Activated B cell treated with CpG ODN at 0.5 μM for 24 hours (primary cell): ENCODE data around the gene CCNK. TPM values are rescaled to one million over a fixed set of nuclear protein-coding genes. Genes with fewer than 3 reads are reported as not detected.

Source experiments
- ATAC-seq: fragments of 200-7000 bp; cut with Tn5 transposase; one replicate; pipeline ENCODE4 v1.10.0; 2021; ENCODE audit warnings: low read depth, mild to moderate bottlenecking, moderate library complexity
- CTCF ChIA-PET: fragments of 350-600 bp; sonication (Branson Sonifier 250); formaldehyde crosslinking; loops from one replicate; lab custom pipeline; 2021; ENCODE audit warnings: antibody characterized with exemption; lab: Charles Lee
- POLR2A ChIA-PET: fragments of 350-600 bp; sonication (Branson Sonifier 250); formaldehyde crosslinking; loops from one replicate; lab custom pipeline; 2021; ENCODE audit warnings: antibody characterized with exemption; lab: Charles Lee
- DNase-seq: peaks from one replicate; pipeline ENCODE4 v3.0.0; 2022
- H3K27ac Mint-ChIP-seq: one replicate; pipeline ENCODE4 v1.8.0; 2020; ENCODE audit warnings: mixed read lengths
- H3K27me3 Mint-ChIP-seq: one replicate; pipeline ENCODE4 v1.8.0; 2021; ENCODE audit warnings: mixed read lengths
- H3K36me3 Mint-ChIP-seq: one replicate; pipeline ENCODE4 v1.8.0; 2021; ENCODE audit warnings: low read depth, mixed read lengths
- H3K4me1 Mint-ChIP-seq: one replicate; pipeline ENCODE4 v1.8.0; 2021; ENCODE audit warnings: mixed read lengths
- H3K4me3 Mint-ChIP-seq: one replicate; pipeline ENCODE4 v1.8.0; 2020; ENCODE audit warnings: mild to moderate bottlenecking, mixed read lengths
- H3K9me3 Mint-ChIP-seq: one replicate; pipeline ENCODE4 v1.8.0; 2020; ENCODE audit warnings: mixed read lengths
- intact Hi-C: fragments of 100-400 bp; cut with micrococcal nuclease; formaldehyde crosslinking; loops from one replicate; pipeline ENCODE4 v1.15.1; 2024
- total RNA-seq: library from RNA; stranded (reverse); gene quantifications from 2 replicates; pipeline ENCODE4 v1.2.3, GENCODE V29; 2022
- TF ChIP-seq, protein P1 (sequence below): fragments of 200-600 bp; IDR thresholded peaks from one replicate; pipeline ENCODE4 v1.8.0; 2022; ENCODE audit warnings: antibody characterized with exemption, mild to moderate bottlenecking

Gene CCNK
- total RNA-seq, 1 donor from 2014 or later: 79.2 TPM

DNA sequence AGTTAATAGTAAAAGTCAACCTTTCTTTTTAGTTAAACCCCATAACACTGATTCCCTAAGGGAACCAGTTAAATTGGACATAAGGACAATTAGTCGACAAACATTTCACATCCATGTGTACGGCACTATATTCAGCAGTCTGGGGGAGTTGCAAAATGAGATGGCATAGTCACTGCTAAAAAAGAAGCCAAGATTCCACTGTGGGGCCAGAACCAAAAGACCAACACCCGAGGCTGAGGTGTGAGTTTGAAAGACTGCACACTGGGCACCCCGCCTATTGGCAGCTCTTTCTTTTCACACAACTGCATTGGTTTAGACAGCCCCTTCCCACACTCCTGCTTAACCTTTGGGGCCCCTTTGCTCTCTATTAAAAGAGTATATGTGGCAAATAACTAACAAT, 17.2 kb upstream of the CCNK start:
- Mint-ChIP-seq H3K27ac (no peak overlapping the region), H3K27me3 (no peaks in the 10 kb centered on the region), H3K36me3 (peaks cover 56% of the 10 kb centered on the region), H3K4me3 (no peak overlapping the region), H3K9me3 (no peaks in the 10 kb centered on the region), H3K4me1 (peaks cover 7% of the 10 kb centered on the region)
- TF ChIP-seq, protein P1, sequence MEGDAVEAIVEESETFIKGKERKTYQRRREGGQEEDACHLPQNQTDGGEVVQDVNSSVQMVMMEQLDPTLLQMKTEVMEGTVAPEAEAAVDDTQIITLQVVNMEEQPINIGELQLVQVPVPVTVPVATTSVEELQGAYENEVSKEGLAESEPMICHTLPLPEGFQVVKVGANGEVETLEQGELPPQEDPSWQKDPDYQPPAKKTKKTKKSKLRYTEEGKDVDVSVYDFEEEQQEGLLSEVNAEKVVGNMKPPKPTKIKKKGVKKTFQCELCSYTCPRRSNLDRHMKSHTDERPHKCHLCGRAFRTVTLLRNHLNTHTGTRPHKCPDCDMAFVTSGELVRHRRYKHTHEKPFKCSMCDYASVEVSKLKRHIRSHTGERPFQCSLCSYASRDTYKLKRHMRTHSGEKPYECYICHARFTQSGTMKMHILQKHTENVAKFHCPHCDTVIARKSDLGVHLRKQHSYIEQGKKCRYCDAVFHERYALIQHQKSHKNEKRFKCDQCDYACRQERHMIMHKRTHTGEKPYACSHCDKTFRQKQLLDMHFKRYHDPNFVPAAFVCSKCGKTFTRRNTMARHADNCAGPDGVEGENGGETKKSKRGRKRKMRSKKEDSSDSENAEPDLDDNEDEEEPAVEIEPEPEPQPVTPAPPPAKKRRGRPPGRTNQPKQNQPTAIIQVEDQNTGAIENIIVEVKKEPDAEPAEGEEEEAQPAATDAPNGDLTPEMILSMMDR: no peak
- intact Hi-C loops: no loop called here
- CTCF ChIA-PET: no interaction called here
- no peak for DNase-seq
- ATAC-seq: no peak
- POLR2A ChIA-PET: no interaction called here

DNA sequence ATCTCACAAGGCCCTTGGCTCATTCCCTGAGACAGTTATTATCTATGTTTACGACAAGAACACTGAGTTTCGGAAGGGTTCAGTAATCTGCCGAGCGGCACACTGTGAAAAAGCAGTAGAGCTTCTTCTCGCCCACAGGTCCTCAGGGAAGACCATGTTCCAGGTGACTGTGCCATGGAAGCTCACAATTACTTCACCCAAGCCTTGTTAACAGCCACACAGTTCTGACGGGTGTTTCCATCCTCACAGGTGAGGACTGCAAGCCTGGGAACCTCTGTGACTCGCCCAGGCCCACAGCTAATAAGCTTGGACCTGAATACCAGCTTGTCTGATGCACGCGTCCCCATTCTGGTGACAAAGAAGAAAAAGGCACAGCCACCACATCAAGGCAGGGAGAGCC, 15.9 kb upstream of the CCNK start:
- Mint-ChIP-seq H3K4me3 (no peak overlapping the region), H3K9me3 (no peaks in the 10 kb centered on the region), H3K36me3 (peaks cover 48% of the 10 kb centered on the region), H3K27ac (no peak overlapping the region), H3K27me3 (no peaks in the 10 kb centered on the region), H3K4me1 (peaks cover 7% of the 10 kb centered on the region)
- no peak for DNase-seq
- intact Hi-C loops: no loop called here
- ATAC-seq: no peak
- TF ChIP-seq, protein P1: no peak
- POLR2A ChIA-PET: no interaction called here
- CTCF ChIA-PET: no interaction called here

DNA sequence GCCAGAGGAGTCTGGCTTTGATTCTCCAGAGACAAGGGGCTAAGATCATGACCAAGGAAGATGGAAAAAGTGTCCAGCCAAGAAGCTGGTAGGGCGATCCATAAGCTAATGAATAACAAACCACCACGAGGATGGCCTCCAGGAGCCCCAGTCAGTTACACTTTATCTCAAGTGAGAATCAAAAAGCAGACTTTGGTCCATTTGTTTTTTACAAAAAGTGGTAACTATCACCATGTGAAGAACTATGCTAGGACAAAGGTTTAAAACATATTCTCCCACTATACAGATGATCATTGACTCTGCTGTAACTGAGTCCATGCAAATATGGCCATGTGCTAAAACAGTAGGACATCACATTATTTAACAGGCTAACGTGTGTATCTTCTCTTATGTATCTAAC, 14.5 kb upstream of the CCNK start:
- ChIA-PET POLR2A (no interaction called here), CTCF (no interaction called here)
- intact Hi-C loops: no loop called here
- Mint-ChIP-seq H3K9me3 (no peaks in the 10 kb centered on the region), H3K4me1 (peaks cover 10% of the 10 kb centered on the region), H3K4me3 (no peak overlapping the region), H3K27me3 (no peaks in the 10 kb centered on the region), H3K36me3 (peaks cover 34% of the 10 kb centered on the region), H3K27ac (no peak overlapping the region)
- TF ChIP-seq, protein P1: no peak
- no peak for DNase-seq
- no peak for ATAC-seq

DNA sequence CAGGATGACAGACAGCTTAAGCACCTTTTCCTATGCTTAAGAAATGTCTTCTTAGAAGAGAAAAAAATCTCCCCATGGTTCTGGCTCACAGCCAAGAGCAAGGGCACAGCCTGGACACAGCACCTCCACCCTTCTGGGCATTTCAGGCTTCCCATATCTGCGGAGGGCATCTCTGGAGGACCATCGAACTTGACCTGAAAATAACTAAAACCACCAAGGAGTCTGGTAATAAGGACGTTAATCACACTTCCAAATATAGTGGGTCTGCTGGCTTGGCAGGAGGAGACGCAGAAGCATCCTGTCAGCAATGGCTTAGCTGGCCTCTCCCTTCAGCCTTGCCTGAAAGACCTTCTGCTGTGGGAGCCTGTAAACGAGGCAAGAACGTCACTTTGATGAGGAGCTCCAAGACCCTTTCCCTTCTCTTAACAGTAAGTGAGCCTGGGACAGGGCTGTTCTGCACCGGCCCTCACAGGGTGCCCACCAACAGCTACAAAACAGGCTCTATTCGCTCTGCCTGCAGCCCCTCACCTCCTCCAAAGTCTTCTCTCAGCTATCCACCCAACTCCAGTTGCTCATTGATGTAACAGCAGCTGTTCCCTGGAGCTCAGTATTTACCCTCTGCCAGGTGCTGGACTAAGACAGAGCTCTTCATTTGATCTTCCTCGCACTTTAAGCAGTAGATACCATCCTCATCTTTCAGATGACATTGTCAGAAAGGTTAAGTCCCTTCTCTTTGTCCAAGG, 13.7 kb upstream of the CCNK start:
- DNase-seq: no peak
- no peak for ATAC-seq
- no peaks in the 10 kb centered on the region for H3K27me3 Mint-ChIP-seq
- H3K9me3 Mint-ChIP-seq: no peaks in the 10 kb centered on the region
- TF ChIP-seq, protein P1: no peak
- intact Hi-C loops: no loop called here
- POLR2A ChIA-PET: no interaction called here
- H3K4me1 Mint-ChIP-seq: peaks cover 5% of the 10 kb centered on the region
- CTCF ChIA-PET: no interaction called here
- H3K27ac Mint-ChIP-seq: no peak overlapping the region
- no peak overlapping the region for H3K4me3 Mint-ChIP-seq
- H3K36me3 Mint-ChIP-seq: peaks cover 26% of the 10 kb centered on the region

DNA sequence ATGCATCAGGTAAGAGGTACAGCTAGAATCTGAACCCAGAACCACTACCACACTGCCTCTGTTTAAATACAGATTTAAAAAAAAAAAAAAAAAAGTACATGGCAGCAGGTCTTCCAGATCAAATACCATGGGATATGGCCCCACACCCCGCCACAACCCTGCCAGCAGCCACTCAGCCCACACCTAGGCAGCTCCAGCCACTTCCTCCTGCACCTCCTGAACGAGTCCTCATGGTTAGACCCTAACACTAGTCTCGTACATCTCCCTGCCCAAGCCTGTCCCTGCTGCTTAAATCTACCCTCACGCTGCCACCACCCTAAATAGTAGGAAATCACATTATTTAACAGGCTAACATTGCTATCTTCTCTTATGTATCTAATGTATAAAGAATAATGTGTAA, 13.1 kb upstream of the CCNK start:
- TF ChIP-seq, protein P1: no peak
- H3K27ac Mint-ChIP-seq: no peak overlapping the region
- H3K4me3 Mint-ChIP-seq: no peak overlapping the region
- peaks cover 4% of the 10 kb centered on the region for H3K4me1 Mint-ChIP-seq
- CTCF ChIA-PET: no interaction called here
- DNase-seq (no peak), ATAC-seq (no peak)
- POLR2A ChIA-PET: no interaction called here
- H3K9me3 Mint-ChIP-seq: no peaks in the 10 kb centered on the region
- H3K36me3 Mint-ChIP-seq: peaks cover 25% of the 10 kb centered on the region
- intact Hi-C loops: no loop called here
- H3K27me3 Mint-ChIP-seq: no peaks in the 10 kb centered on the region
